Measurements from ENCODE around the gene SLC11A2. TPM values are rescaled to one million over a fixed set of nuclear protein-coding genes. Genes with fewer than 3 reads are reported as not detected.
A peak's percentile ranks its signal among the peaks of the same experiment; 100 is the strongest.

The SLC11A2 gene
- total and polyA plus RNA-seq, 9 of the 15 experiments (the other 6 are each of a cell fraction or from before 2014, with no cell fraction given) = 21.1 to 54.0 (median 32.9) TPM

DNA sequence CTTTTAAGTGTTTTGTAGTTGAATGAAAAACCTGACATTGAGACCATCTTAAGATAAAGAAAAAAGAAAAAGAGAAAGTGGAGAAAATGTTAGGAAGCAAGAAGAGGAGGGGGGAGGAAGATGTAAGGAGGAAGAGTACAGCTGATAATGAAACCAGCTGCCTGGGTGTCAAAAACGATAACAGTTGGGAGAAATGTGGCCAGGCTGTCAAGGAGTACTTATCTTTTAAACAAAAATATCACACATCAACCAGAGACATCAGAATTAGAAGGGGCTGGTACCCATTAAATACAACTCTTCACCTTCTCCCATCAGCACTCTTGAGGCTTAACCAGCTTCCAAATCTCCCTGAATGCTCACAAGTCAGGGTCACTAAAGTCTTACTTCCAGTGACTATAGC lies 4.5 kb downstream of the SLC11A2 start (continued):
- no peak for TF ChIP-seq CSDE1 (IDR thresholded peaks at IDR 0.05)
- no peak for TF ChIP-seq ZKSCAN1 (IDR thresholded peaks at IDR 0.05; ENCODE audit: low read depth, low read length)
- no peak for TF ChIP-seq HCFC1 (IDR thresholded peaks at IDR 0.05; ENCODE audit: low read depth, low read length)
- TF ChIP-seq TRIM24 (IDR thresholded peaks at IDR 0.05) = peak; percentile 70 to 78
- TF ChIP-seq, protein P1, sequence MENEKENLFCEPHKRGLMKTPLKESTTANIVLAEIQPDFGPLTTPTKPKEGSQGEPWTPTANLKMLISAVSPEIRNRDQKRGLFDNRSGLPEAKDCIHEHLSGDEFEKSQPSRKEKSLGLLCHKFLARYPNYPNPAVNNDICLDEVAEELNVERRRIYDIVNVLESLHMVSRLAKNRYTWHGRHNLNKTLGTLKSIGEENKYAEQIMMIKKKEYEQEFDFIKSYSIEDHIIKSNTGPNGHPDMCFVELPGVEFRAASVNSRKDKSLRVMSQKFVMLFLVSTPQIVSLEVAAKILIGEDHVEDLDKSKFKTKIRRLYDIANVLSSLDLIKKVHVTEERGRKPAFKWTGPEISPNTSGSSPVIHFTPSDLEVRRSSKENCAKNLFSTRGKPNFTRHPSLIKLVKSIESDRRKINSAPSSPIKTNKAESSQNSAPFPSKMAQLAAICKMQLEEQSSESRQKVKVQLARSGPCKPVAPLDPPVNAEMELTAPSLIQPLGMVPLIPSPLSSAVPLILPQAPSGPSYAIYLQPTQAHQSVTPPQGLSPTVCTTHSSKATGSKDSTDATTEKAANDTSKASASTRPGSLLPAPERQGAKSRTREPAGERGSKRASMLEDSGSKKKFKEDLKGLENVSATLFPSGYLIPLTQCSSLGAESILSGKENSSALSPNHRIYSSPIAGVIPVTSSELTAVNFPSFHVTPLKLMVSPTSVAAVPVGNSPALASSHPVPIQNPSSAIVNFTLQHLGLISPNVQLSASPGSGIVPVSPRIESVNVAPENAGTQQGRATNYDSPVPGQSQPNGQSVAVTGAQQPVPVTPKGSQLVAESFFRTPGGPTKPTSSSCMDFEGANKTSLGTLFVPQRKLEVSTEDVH (IDR thresholded peaks at IDR 0.05; ENCODE audit: low read depth, partially characterized antibody) = no peak
- TF ChIP-seq, protein P2, sequence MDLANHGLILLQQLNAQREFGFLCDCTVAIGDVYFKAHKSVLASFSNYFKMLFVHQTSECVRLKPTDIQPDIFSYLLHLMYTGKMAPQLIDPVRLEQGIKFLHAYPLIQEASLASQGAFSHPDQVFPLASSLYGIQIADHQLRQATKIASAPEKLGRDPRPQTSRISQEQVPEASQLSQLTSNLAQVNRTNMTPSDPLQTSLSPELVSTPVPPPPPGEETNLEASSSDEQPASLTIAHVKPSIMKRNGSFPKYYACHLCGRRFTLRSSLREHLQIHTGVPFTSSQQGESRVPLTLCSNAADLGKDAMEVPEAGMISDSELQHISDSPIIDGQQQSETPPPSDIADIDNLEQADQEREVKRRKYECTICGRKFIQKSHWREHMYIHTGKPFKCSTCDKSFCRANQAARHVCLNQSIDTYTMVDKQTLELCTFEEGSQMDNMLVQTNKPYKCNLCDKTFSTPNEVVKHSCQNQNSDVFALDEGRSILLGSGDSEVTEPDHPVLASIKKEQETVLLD (IDR thresholded peaks at IDR 0.05) = peak; percentile 69; the same call in 1 of the 2 replicates
- TF ChIP-seq MYBL2 (IDR thresholded peaks at IDR 0.05; ENCODE audit: low read depth) = no peak
- TF ChIP-seq MYBL2 (CRISPR knock-in tag; IDR thresholded peaks at IDR 0.05; ENCODE audit: borderline replicate concordance) = no peak
- no peak for TF ChIP-seq SNRNP70 (optimal IDR thresholded peaks at IDR 0.05; ENCODE audit: low read depth, low read length)
- peak; percentile 64; the same call in 1 of the 2 replicates for TF ChIP-seq LEF1 (IDR thresholded peaks at IDR 0.05)
- peak; percentile 49; the same call in 1 of the 2 replicates for TF ChIP-seq ZNF644 (tag; IDR thresholded peaks at IDR 0.05; ENCODE audit: low read depth)
- TF ChIP-seq L3MBTL2 (IDR thresholded peaks at IDR 0.05) = peak; percentile 67; the same call in 1 of the 2 replicates
- TF ChIP-seq ZNF785 (CRISPR knock-in tag; IDR thresholded peaks at IDR 0.05) = no peak
- TF ChIP-seq SAFB2 (IDR thresholded peaks at IDR 0.05; ENCODE audit: borderline replicate concordance, low read depth, low read length, severe bottlenecking) = no peak
- no peak for TF ChIP-seq CXXC5 (CRISPR knock-in tag; IDR thresholded peaks at IDR 0.05)
- TF ChIP-seq CBFB (CRISPR knock-in tag; IDR thresholded peaks at IDR 0.05) = no peak
- TF ChIP-seq SMARCE1 (IDR thresholded peaks at IDR 0.05) = peak; percentile 95
- TF ChIP-seq NR2C2 (CRISPR knock-in tag; IDR thresholded peaks at IDR 0.05) = no peak
- no peak for TF ChIP-seq NR2C2 (tag; IDR thresholded peaks at IDR 0.05)
- TF ChIP-seq PHF8 (IDR thresholded peaks at IDR 0.05; ENCODE audit: borderline replicate concordance, low read length) = no peak
- TF ChIP-seq, protein P3, sequence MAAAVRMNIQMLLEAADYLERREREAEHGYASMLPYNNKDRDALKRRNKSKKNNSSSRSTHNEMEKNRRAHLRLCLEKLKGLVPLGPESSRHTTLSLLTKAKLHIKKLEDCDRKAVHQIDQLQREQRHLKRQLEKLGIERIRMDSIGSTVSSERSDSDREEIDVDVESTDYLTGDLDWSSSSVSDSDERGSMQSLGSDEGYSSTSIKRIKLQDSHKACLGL (CRISPR knock-in tag; IDR thresholded peaks at IDR 0.05; ENCODE audit: borderline replicate concordance, poor library complexity, severe bottlenecking) = no peak
- TF ChIP-seq, protein P4, sequence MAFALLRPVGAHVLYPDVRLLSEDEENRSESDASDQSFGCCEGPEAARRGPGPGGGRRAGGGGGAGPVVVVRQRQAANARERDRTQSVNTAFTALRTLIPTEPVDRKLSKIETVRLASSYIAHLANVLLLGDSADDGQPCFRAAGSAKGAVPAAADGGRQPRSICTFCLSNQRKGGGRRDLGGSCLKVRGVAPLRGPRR (CRISPR knock-in tag; IDR thresholded peaks at IDR 0.05) = no peak
- TF ChIP-seq, protein P5, sequence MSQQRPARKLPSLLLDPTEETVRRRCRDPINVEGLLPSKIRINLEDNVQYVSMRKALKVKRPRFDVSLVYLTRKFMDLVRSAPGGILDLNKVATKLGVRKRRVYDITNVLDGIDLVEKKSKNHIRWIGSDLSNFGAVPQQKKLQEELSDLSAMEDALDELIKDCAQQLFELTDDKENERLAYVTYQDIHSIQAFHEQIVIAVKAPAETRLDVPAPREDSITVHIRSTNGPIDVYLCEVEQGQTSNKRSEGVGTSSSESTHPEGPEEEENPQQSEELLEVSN (IDR thresholded peaks at IDR 0.05; ENCODE audit: borderline replicate concordance in 1 of 2, extremely low read depth in 1 of 2, insufficient read depth in 1 of 2, insufficient read length in 1 of 2, low read depth in 1 of 2, low read length in 1 of 2, poor library complexity in 1 of 2, severe bottlenecking in 1 of 2) = no peak
- TF ChIP-seq PYGO2 (tag; IDR thresholded peaks at IDR 0.05) = no peak
- no peak for TF ChIP-seq KAT2B (IDR thresholded peaks at IDR 0.05; ENCODE audit: low read depth, low read length)
